Endothelial cell of umbilical vein (primary cell): ENCODE measurements around the gene RBM28. TPM values are rescaled to one million over a fixed set of nuclear protein-coding genes. Genes with fewer than 3 reads are reported as not detected.
"Not testable (repeated sequence)": the region's sequence is repeated elsewhere in the genome, so short reads cannot be mapped to it uniquely, and the experiment has no call there.

ENCODE experiments used
- BruUV-seq: library from RNA; stranded (reverse); fragments of 400-500 nt; replicated peaks from 2 replicates; lab custom pipeline; 2021; lab: Mats Ljungman, UMichigan
- CTCF ChIA-PET: fragments of 300-600, 350-600 bp; sonication (Branson Sonifier 250); formaldehyde crosslinking; loops from one replicate; lab custom pipeline; 2021; ENCODE audit warnings: antibody characterized with exemption, inconsistent platforms; lab: Charles Lee
- POLR2A ChIA-PET: fragments of 300-600, 350-600 bp; sonication (Branson Sonifier 250); formaldehyde crosslinking; loops from one replicate; lab custom pipeline; 2021; ENCODE audit warnings: antibody characterized with exemption, inconsistent platforms; lab: Charles Lee
- DNase-seq: peaks from one replicate; pipeline ENCODE4 v3.0.0-alpha.2; 2011; ENCODE audit warnings: low read depth, low spot score
- FAIRE-seq: peaks from 2 replicates; lab custom pipeline; 2011; peaks lifted over from hg19 to GRCh38; lab: Jason Lieb, UNC
- H2AFZ ChIP-seq: 2 replicates; pipeline ENCODE4 v1.6.0; 2012; ENCODE audit warnings: low read depth, low read length, control low read depth, inconsistent platforms
- H3K27ac ChIP-seq: 2 replicates; pipeline ENCODE4 v1.5.1; 2011; ENCODE audit warnings: low read depth, mild to moderate bottlenecking, control low read depth, low read length, moderate library complexity; ENCODE audit not compliant: insufficient read depth
- H3K27me3 ChIP-seq, 2 experiments: 2 replicates each; pipeline versions ENCODE4 v1.6.0 to v1.6.1; 2011; ENCODE audit warnings: low read length in 2 of 2, mixed read lengths in 1 of 2; ENCODE audit not compliant: control insufficient read depth in 2 of 2, insufficient read depth in 2 of 2
- H3K36me3 ChIP-seq, 2 experiments: 2 replicates in 1 of 2; 3 replicates in 1 of 2; pipeline ENCODE4 v1.5.1; 2011; ENCODE audit warnings: low read length in 2 of 2, mild to moderate bottlenecking in 1 of 2, moderate library complexity in 1 of 2; ENCODE audit not compliant: control insufficient read depth in 2 of 2, insufficient read depth in 2 of 2; ENCODE audit errors: extremely low read depth in 1 of 2
- H3K4me1 ChIP-seq: 3 replicates; pipeline ENCODE4 v1.5.1; 2011; ENCODE audit warnings: mild to moderate bottlenecking, low read length; ENCODE audit not compliant: control insufficient read depth, insufficient read depth; ENCODE audit errors: extremely low read depth
- H3K4me2 ChIP-seq: 2 replicates; pipeline ENCODE4 v1.6.1; 2011; ENCODE audit warnings: low read length, control low read depth, mixed read lengths; ENCODE audit not compliant: insufficient read depth
- H3K4me3 ChIP-seq, 3 experiments: fragments of 200-600 bp in 1 of 3; sonication (generic), shearing (Covaris generic) in 1 of 3; replicated peaks in 1 of 3; 2 replicates each; pipeline ENCODE4 v1.5.1; 2011 to 2016; ENCODE audit warnings: control low read depth in 3 of 3, low read length in 3 of 3, mild to moderate bottlenecking in 2 of 3, inconsistent platforms in 1 of 3, low read depth in 1 of 3, moderate library complexity in 1 of 3; ENCODE audit not compliant: insufficient read depth in 1 of 3
- H3K79me2 ChIP-seq: 2 replicates; pipeline ENCODE4 v1.6.0; 2012; ENCODE audit warnings: low read length, inconsistent platforms; ENCODE audit not compliant: control insufficient read depth, insufficient read depth
- H3K9ac ChIP-seq: replicated peaks from 2 replicates; pipeline ENCODE3; 2011; ENCODE audit warnings: low read length, control low read depth; ENCODE audit not compliant: insufficient read depth; ENCODE audit errors: extremely low read depth
- H3K9me1 ChIP-seq: replicated peaks from 3 replicates; pipeline ENCODE4 v1.6.0; 2011; ENCODE audit warnings: mild to moderate bottlenecking, low read length; ENCODE audit not compliant: control insufficient read depth, insufficient read depth; ENCODE audit errors: extremely low read depth
- H3K9me3 ChIP-seq: replicated peaks from 2 replicates; pipeline ENCODE4 v1.5.1; 2012; ENCODE audit warnings: low read length, inconsistent platforms; ENCODE audit not compliant: control insufficient read depth, insufficient read depth
- H4K20me1 ChIP-seq: replicated peaks from 2 replicates; pipeline ENCODE3; 2011; ENCODE audit warnings: mild to moderate bottlenecking, low read length; ENCODE audit not compliant: control insufficient read depth, insufficient read depth; ENCODE audit errors: extremely low read depth
- GATA2 ChIP-seq: IDR thresholded peaks from 2 replicates; pipeline ENCODE4 v1.7.0; 2011; ENCODE audit warnings: low read depth, mild to moderate bottlenecking, moderate library complexity, mixed read lengths, low read length; ENCODE audit not compliant: insufficient read length, insufficient read depth
- JUN ChIP-seq: IDR thresholded peaks from 2 replicates; pipeline ENCODE4 v1.6.1; 2011; ENCODE audit warnings: borderline replicate concordance, low read depth; ENCODE audit not compliant: insufficient read length, insufficient read depth
- MAX ChIP-seq: IDR thresholded peaks from 2 replicates; pipeline ENCODE4 v1.6.1; 2011; ENCODE audit not compliant: insufficient read depth, insufficient read length
- dilution Hi-C: fragments of 300-500 bp; cut with MboI; formaldehyde crosslinking; loops from one replicate; pipeline ENCODE4 v1.15.0; 2019; ENCODE audit warnings: low sequenced_read_pairs; ENCODE audit not compliant: extremely low pct_ligation_motif_present
- intact Hi-C: fragments of 100-400 bp; cut with micrococcal nuclease; formaldehyde crosslinking; loops from one replicate; pipeline ENCODE4 v1.10.0; 2022
- polyA plus RNA-seq, 4 experiments: library from polyadenylated mRNA; depleted of rRNA in 3 of 4; stranded (reverse) in 3 of 4; unstranded in 1 of 4; fragments of >200 nt; gene quantifications; 2 replicates each; pipeline versions ENCODE4 v1.2.1 to v1.2.3, GENCODE V29; 2011 to 2012; ENCODE audit warnings: missing spikeins in 1 of 4
- total RNA-seq: library from RNA; stranded (reverse); gene quantifications from 2 replicates; pipeline ENCODE4 v1.2.3, GENCODE V29; 2021

RBM28 gene
- total and polyA plus RNA-seq, 2 donors (not counting 3 experiments of a cell fraction or from before 2014, with no cell fraction given), result 11.6 to 58.7 TPM

- H3K36me3 ChIP-seq, H3K9me1 ChIP-seq, DNase-seq, dilution Hi-C loops, H3K79me2 ChIP-seq, BruUV-seq, H3K27me3 ChIP-seq, intact Hi-C loops, POLR2A ChIA-PET, CTCF ChIA-PET, H3K4me2 ChIP-seq, FAIRE-seq, H3K9ac ChIP-seq, H4K20me1 ChIP-seq, H3K4me3 ChIP-seq, H3K9me3 ChIP-seq, H3K4me1 ChIP-seq, H3K27ac ChIP-seq, H2AFZ ChIP-seq: not testable (repeated sequence)
Measured at GRCh38 chr7:128298004-128298403, 45.7 kb downstream of the RBM28 start.

GRCh38 chr7:128287556-128287955, 56.2 kb downstream of the RBM28 start:
- Histone ChIP-seq H3K4me2 (no peak overlapping the region), H4K20me1 (no peaks in the 10 kb centered on the region), H3K9me1 (no peaks in the 10 kb centered on the region), H3K27ac (no peak overlapping the region), H3K9ac (no peak overlapping the region), H3K4me3 (no peak overlapping the region), H3K79me2 (no peaks in the 10 kb centered on the region), H2AFZ (no peak overlapping the region), H3K4me1 (no peaks in the 10 kb centered on the region), H3K9me3 (no peaks in the 10 kb centered on the region), H3K36me3 (no peaks in the 10 kb centered on the region), H3K27me3 (no peaks in the 10 kb centered on the region)
- no peak for TF ChIP-seq JUN
- no peak for TF ChIP-seq GATA2
- TF ChIP-seq MAX, result no peak
- FAIRE-seq (no peak), DNase-seq (no peak)
- dilution Hi-C loops (no loop called here), intact Hi-C loops (no loop called here)
- no TSS peak for BruUV-seq
- POLR2A ChIA-PET, result no interaction called here
- CTCF ChIA-PET, result no interaction called here
